Upper lobe of left lung (tissue), 6 donors: Measurements from ENCODE around the gene PCIF1. TPM values are rescaled to one million over a fixed set of nuclear protein-coding genes. Genes with fewer than 3 reads are reported as not detected.

Source experiments
- ATAC-seq, 2 donors: fragments of 200-7000 bp; cut with Tn5 transposase; one replicate each; pipeline ENCODE4 v1.9.1; 2022; ENCODE audit warnings: mild to moderate bottlenecking in 2 of 2, moderate library complexity in 2 of 2; ENCODE audit not compliant: low FRiP score in 2 of 2
- DNase-seq, 2 donors: peaks; one replicate each; pipeline ENCODE4 v3.0.0-alpha.2; 2019 to 2020
- H3K27ac ChIP-seq, 4 donors: fragments of 200-600 bp; sonication (generic); one replicate each; pipeline ENCODE4 v1.5.1; 2016 to 2019
- H3K27me3 ChIP-seq, 4 donors: fragments of 200-600 bp; sonication (generic); one replicate each; pipeline ENCODE4 v1.5.1; 2017 to 2019
- H3K36me3 ChIP-seq, 4 donors: fragments of 200-600 bp; sonication (generic); one replicate each; pipeline ENCODE4 v1.5.1; 2016 to 2019
- H3K4me1 ChIP-seq, 4 donors: fragments of 200-600 bp; sonication (generic); one replicate each; pipeline ENCODE4 v1.5.1; 2018 to 2019
- H3K4me3 ChIP-seq, 4 donors: fragments of 200-600 bp; sonication (generic); one replicate each; pipeline ENCODE4 v1.5.1; 2017 to 2019; ENCODE audit warnings: mild to moderate bottlenecking in 2 of 4, moderate library complexity in 1 of 4
- H3K9me3 ChIP-seq, 4 donors: fragments of 200-600 bp; sonication (generic); one replicate each; pipeline ENCODE4 v1.5.1; 2018 to 2019
- EP300 ChIP-seq, 4 donors: sonication (generic); formaldehyde crosslinking; IDR thresholded peaks; one replicate each; pipeline ENCODE4 v1.5.1; 2017; ENCODE audit warnings: antibody characterized with exemption in 4 of 4, control low read depth in 2 of 4
- POLR2A ChIP-seq, 4 donors: fragments of 450-650 bp; IDR thresholded peaks; one replicate each; pipeline ENCODE4 v1.5.1; 2016 to 2017; ENCODE audit warnings: antibody characterized with exemption in 4 of 4, mild to moderate bottlenecking in 2 of 4
- POLR2AphosphoS5 ChIP-seq, 2 donors: sonication (generic); formaldehyde crosslinking; IDR thresholded peaks; one replicate each; pipeline ENCODE4 v1.5.1; 2017; ENCODE audit warnings: antibody characterized with exemption in 2 of 2
- WGBS, 2 donors: methylation state at CpG; one replicate each; pipeline ENCODE4 v1.1.5; 2017 to 2018; 5-methylcytosine and 5-hydroxymethylcytosine counted together
- total RNA-seq, 6 donors: library from RNA; depleted of rRNA in 4 of 6; stranded (reverse); fragments of >200 nt in 4 of 6; gene quantifications; one replicate each; pipeline versions ENCODE4 v1.1.0 to v1.2.1, GENCODE V29; 2016 to 2021
- TF ChIP-seq, protein P1 (sequence below), 6 experiments: fragments of 450-650 bp in 4 of 6; fragments of 200-600 bp in 2 of 6; sonication (generic) in 2 of 6; IDR thresholded peaks; one replicate each; pipeline ENCODE4 v1.5.1; 2016 to 2019; ENCODE audit warnings: antibody characterized with exemption in 6 of 6
- donor health status: DM: no; HTN: no; CAD: no; lungs with moderate emphysema.
- donor health status: DM: no; HTN: yes; CAD: no; lungs with severe emphysema.

PCIF1 gene
- total RNA-seq, 6 donors from 2014 or later: 41.7 to 59.7 (median 47.1) TPM

DNA sequence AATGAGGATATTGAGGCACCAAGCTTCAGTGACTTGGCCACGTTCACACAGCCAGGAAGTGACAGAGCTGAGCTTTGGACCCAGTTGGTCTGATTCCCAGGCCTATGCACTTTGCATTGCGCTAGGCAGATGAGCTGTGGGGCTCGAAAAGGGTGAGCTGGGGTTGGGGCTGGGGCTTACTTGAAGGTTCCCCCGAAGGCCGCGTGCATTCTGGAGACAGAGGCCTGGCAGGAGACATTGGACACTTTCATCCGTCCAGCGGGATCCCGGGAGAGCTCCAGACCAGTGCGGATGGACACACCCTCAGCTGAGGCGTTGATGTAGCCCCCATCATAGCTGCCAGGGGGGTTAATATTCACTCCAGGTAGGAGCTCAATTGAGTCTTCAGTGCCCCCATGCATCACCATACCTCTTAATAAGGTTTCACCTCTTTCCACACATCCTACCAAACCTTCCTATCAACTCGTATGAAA lies 25.1 kb upstream of the PCIF1 start:
- Histone ChIP-seq H3K9me3 (no peaks in the 10 kb centered on the region), H3K27ac (peak overlapping the region in 1 of 4 donors; percentile 24), H3K4me1 (peaks cover 18 to 44% (median 25%) of the 10 kb centered on the region in 4 donors), H3K4me3 (no peak overlapping the region), H3K36me3 (peaks cover 0 to 14% (median 2%) of the 10 kb centered on the region in 4 donors), H3K27me3 (no peaks in the 10 kb centered on the region)
- TF ChIP-seq, protein P1, sequence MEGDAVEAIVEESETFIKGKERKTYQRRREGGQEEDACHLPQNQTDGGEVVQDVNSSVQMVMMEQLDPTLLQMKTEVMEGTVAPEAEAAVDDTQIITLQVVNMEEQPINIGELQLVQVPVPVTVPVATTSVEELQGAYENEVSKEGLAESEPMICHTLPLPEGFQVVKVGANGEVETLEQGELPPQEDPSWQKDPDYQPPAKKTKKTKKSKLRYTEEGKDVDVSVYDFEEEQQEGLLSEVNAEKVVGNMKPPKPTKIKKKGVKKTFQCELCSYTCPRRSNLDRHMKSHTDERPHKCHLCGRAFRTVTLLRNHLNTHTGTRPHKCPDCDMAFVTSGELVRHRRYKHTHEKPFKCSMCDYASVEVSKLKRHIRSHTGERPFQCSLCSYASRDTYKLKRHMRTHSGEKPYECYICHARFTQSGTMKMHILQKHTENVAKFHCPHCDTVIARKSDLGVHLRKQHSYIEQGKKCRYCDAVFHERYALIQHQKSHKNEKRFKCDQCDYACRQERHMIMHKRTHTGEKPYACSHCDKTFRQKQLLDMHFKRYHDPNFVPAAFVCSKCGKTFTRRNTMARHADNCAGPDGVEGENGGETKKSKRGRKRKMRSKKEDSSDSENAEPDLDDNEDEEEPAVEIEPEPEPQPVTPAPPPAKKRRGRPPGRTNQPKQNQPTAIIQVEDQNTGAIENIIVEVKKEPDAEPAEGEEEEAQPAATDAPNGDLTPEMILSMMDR (IDR thresholded peaks at IDR 0.05): no peak
- TF ChIP-seq POLR2A (IDR thresholded peaks at IDR 0.05): no peak
- TF ChIP-seq EP300 (IDR thresholded peaks at IDR 0.05): no peak
- 88 to 93% methylated on average over 10 to 12 of the region's 12 CpGs for WGBS, 2 donors
- no peak for DNase-seq
- no peak for ATAC-seq

DNA sequence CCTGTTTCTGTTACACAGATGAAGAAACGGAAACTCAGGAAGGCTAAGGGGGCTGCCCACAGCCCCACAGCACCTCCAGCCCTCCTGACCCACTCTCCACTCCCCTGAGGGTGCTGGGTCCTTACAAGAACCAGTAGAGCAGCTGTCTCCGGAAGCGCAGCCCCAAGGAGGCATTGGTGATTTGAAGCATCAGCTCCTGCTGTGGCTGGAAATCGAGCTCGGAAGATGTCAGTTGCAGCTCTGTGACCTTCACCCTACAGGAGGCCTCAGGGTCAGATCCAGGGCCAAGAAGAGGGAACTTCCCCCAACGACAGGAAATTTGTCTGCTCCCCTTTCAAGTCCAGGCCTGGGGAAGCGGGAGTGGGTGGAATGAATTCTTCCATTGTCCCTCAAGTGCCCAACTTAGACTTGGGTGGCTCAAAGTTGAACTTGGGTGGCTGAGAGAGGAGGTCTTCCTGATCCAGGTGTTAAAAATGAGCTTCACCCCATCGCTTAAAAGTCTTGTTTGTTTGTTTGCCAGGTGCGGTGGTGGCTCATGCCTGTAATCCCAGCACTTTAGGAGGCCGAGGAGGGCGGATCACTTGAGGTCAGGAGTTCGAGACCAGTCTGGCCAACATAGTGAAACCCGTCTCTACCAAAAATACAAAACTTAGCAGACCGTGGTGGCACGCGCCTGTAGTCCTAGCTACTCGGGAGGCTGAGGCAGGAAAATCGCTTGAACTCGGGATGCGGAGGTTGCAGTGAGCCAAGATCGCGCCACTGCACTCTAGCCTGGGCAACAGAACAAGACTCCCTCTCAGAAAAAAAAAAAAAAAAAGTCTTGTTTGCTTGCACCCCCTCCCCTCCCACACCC lies 24.4 kb upstream of the PCIF1 start:
- DNase-seq (peak in 1 of 2 donors; percentile 28), ATAC-seq (no peak)
- Histone ChIP-seq H3K9me3 (no peaks in the 10 kb centered on the region), H3K27me3 (no peaks in the 10 kb centered on the region), H3K4me1 (peaks cover 18 to 44% (median 29%) of the 10 kb centered on the region in 4 donors), H3K27ac (peak overlapping the region; percentile 24 to 86 (median 48)), H3K36me3 (peaks cover 0 to 8% (median 2%) of the 10 kb centered on the region in 4 donors), H3K4me3 (peak overlapping the region in 2 of 4 donors; percentile 48 to 51)
- WGBS, 2 donors: 75 to 81% methylated on average over 21 to 22 of the region's 22 CpGs
- no peak for TF ChIP-seq POLR2A (IDR thresholded peaks at IDR 0.05)
- no peak for TF ChIP-seq EP300 (IDR thresholded peaks at IDR 0.05)
- TF ChIP-seq POLR2AphosphoS5 (IDR thresholded peaks at IDR 0.05): no peak
- TF ChIP-seq, protein P1 (IDR thresholded peaks at IDR 0.05): no peak

DNA sequence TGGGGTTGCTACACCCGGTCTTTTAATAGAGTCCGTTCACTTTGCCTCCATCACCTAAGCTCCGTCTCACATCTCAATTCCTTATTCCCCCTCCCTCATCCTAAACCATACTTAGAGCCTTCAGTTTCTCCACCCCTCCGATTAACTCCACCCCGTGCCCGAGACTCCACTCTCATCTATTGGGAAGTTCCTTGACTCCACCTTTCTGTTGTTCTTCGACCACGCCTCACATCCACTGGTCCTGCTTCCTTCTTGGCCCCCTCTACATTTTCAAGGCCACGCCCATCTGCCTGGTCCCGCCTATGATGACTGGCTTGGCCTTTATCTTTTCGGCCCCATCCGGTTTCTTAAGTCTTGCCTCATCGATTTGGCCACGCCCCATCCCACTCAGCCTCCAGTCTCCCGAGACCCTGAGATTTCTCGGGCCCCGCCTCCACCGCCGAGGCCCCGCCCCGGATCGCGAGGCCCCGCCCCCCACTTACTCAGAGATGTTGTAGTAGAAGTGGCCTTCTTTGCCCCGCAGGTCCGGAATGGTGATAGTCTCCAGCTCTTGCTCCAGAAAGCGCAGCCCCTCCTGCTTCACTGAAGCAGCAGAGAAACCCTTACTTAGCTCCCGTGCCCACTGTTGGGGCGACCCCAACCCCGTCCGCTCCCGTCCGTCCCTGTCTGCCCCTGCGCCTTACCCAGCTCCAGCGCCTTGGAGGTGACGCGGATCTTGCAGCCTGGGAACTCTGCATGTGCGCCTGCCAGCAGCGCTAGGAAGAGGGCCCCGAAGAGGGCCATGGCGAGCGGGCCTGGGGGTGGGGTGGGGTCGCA lies 23.6 kb upstream of the PCIF1 start:
- WGBS, 2 donors: 2 to 4% methylated on average over 33 to 38 of the region's 43 CpGs
- H3K9me3 ChIP-seq: no peaks in the 10 kb centered on the region
- peaks cover 18 to 44% (median 29%) of the 10 kb centered on the region in 4 donors for H3K4me1 ChIP-seq
- peak; percentile 97 to 99 for DNase-seq
- H3K27ac ChIP-seq: peak overlapping the region; percentile 54 to 86 (median 77)
- peak; percentile 93 to 94 for ATAC-seq
- peaks cover 0 to 4% (median 2%) of the 10 kb centered on the region in 4 donors for H3K36me3 ChIP-seq
- TF ChIP-seq, protein P1 (IDR thresholded peaks at IDR 0.05): no peak
- TF ChIP-seq POLR2AphosphoS5 (IDR thresholded peaks at IDR 0.05) (peak; percentile 69 to 72), EP300 (IDR thresholded peaks at IDR 0.05) (no peak), POLR2A (IDR thresholded peaks at IDR 0.05) (peak in 1 of 4 donors; percentile 76)
- H3K27me3 ChIP-seq: no peaks in the 10 kb centered on the region
- H3K4me3 ChIP-seq: peak overlapping the region; percentile 33 to 51 (median 46)

DNA sequence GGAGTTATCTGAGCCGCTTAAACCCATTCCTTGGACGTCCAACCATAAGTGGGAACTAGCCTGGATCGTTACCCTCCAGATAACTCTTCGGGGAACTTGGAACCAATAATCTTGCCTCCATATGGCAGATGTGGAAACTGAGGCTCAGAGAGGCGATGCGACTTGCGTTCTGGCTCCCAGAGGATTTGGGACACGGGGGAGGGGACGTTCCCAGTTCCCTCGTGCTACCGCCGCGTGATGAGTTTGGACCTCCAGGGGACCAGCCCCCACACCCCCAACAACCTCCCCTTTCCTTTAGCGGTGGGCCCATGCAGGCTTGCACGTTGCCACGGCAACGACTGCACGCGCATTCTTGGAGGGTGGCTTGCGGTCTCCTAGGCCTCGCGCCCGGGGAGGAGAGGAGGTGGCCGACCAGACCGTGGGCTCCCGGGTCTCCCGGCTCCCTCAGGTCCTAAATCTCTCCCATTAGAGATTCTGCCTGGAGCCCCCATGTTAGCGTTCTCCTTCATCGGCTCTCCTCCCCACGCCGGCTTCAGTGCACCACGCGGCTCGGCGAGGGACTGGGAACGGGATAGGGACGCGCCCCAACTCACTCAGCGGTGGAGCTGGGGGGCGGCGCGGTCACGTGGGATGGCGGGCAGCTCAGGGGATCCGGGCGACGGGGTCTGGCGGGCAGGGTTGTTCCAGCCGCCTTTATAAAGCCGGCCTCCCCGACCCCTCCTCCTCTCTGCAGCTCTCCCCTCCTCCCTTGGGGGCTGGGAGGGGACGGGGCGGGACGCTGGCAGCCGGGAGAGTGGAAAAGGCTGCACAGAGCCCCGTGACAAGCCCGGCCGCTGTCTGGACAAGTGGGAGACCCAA lies 22.8 kb upstream of the PCIF1 start, which contains the start of gene PLTP:
PLTP (minus strand) TSS at position 670 of the 858 bp plus-strand sequence. CDS start 703 bp downstream, outside the sequence.
- DNase-seq (peak; percentile 41 to 91), ATAC-seq (peak; percentile 16 to 69)
- peaks cover 0 to 4% (median 0%) of the 10 kb centered on the region in 4 donors for H3K36me3 ChIP-seq
- peak in 1 of 4 donors; percentile 89 for TF ChIP-seq POLR2A (IDR thresholded peaks at IDR 0.05)
- no peak for TF ChIP-seq EP300 (IDR thresholded peaks at IDR 0.05)
- TF ChIP-seq, protein P1 (IDR thresholded peaks at IDR 0.05): no peak
- TF ChIP-seq POLR2AphosphoS5 (IDR thresholded peaks at IDR 0.05): peak in 1 of 2 donors; percentile 53
- H3K9me3 ChIP-seq: no peaks in the 10 kb centered on the region
- peaks cover 18 to 44% (median 29%) of the 10 kb centered on the region in 4 donors for H3K4me1 ChIP-seq
- H3K4me3 ChIP-seq: peak within 1 kb of the TSS; percentile 33 to 51 (median 46)
- no peaks in the 10 kb centered on the region for H3K27me3 ChIP-seq
- 3 to 5% methylated on average over 13 to 42 of the region's 58 CpGs for WGBS, 2 donors
- H3K27ac ChIP-seq: peak within 1 kb of the TSS; percentile 54 to 86 (median 77)
